H1 (cell line): ENCODE results near the gene DENND4B. TPM values are rescaled to one million over a fixed set of nuclear protein-coding genes. Genes with fewer than 3 reads are reported as not detected.
A peak's percentile ranks its signal among the peaks of the same experiment; 100 is the strongest.

Experiments
- CBX5 ChIP-seq: fragments of 300-800, 300-1000 bp; sonication (generic); IDR thresholded peaks from 2 replicates; pipeline ENCODE4 v1.7.1; 2016; ENCODE audit warnings: antibody characterized with exemption, low read length, low read depth
- CBX8 ChIP-seq: fragments of 300-800, 300-1000 bp; sonication (generic); IDR thresholded peaks from 2 replicates; pipeline ENCODE4 v1.7.1; 2016; ENCODE audit warnings: low read depth, low read length, borderline replicate concordance
- CHD1 ChIP-seq: IDR thresholded peaks from 2 replicates; pipeline ENCODE4 v1.6.1; 2012; ENCODE audit warnings: low read depth, low read length, improper control_type of control experiment
- CHD2 ChIP-seq: IDR thresholded peaks from 2 replicates; pipeline ENCODE4 v1.6.1; 2012; ENCODE audit warnings: low read length, improper control_type of control experiment
- CREB1 ChIP-seq: IDR thresholded peaks from 2 replicates; pipeline ENCODE4 v1.6.1; 2012; ENCODE audit warnings: inconsistent platforms
- EZH2 ChIP-seq: fragments of 200-600 bp; sonication (generic); IDR thresholded peaks from 2 replicates; pipeline ENCODE4 v1.7.1; 2012; ENCODE audit warnings: low read depth, mild to moderate bottlenecking, moderate library complexity, low read length, inconsistent platforms; ENCODE audit not compliant: severe bottlenecking
- KDM1A ChIP-seq: fragments of 200-600, 300-600 bp; sonication (generic); IDR thresholded peaks from 2 replicates; pipeline ENCODE4 v1.7.1; 2016; ENCODE audit warnings: mild to moderate bottlenecking, low read length, borderline replicate concordance
- MAFK ChIP-seq: IDR thresholded peaks from 2 replicates; pipeline ENCODE4 v1.6.1; 2012; ENCODE audit warnings: low read depth, mild to moderate bottlenecking, improper control_type of control experiment, low read length
- NRF1 ChIP-seq: IDR thresholded peaks from 2 replicates; pipeline ENCODE4 v1.6.1; 2011; ENCODE audit warnings: mild to moderate bottlenecking, low read depth, low read length, improper control_type of control experiment
- POLR2A ChIP-seq, 2 experiments: IDR thresholded peaks; 1 replicate in 1 of 2; 2 replicates in 1 of 2; pipeline ENCODE4 v1.6.1; 2011; ENCODE audit warnings: low read depth in 2 of 2, low read length in 2 of 2, mild to moderate bottlenecking in 2 of 2; ENCODE audit errors: control extremely low read depth in 1 of 2
- RAD21 ChIP-seq, 2 experiments: IDR thresholded peaks in 1 of 2; conservative IDR thresholded peaks in 1 of 2; 2 replicates each; pipeline ENCODE4 v1.6.1; 2011; ENCODE audit warnings: low read depth in 2 of 2, low read length in 2 of 2, improper control_type of control experiment in 1 of 2, inconsistent platforms in 1 of 2, mild to moderate bottlenecking in 1 of 2, moderate library complexity in 1 of 2
- RBBP5 ChIP-seq: IDR thresholded peaks from 2 replicates; pipeline ENCODE4 v1.7.1; 2012; ENCODE audit warnings: low read depth, mild to moderate bottlenecking, inconsistent platforms, low read length, moderate library complexity, borderline replicate concordance
- RXRA ChIP-seq: IDR thresholded peaks from 2 replicates; pipeline ENCODE4 v1.6.1; 2011; ENCODE audit warnings: low read depth, mild to moderate bottlenecking, low read length, moderate library complexity; ENCODE audit not compliant: insufficient read depth
- SUZ12 ChIP-seq: fragments of 200-600 bp; sonication (generic); IDR thresholded peaks from 2 replicates; pipeline ENCODE4 v1.6.1; 2012; ENCODE audit warnings: mild to moderate bottlenecking, inconsistent platforms, low read length, moderate library complexity, mixed read lengths
- ZNF274 ChIP-seq: IDR thresholded peaks from 2 replicates; pipeline ENCODE4 v1.7.0; 2012; ENCODE audit warnings: low read length, borderline replicate concordance; ENCODE audit errors: extremely low read depth
- polyA plus RNA-seq, 7 experiments: library from polyadenylated mRNA; depleted of rRNA in 3 of 7; stranded (reverse) in 5 of 7; unstranded in 2 of 7; fragments of >200 nt in 5 of 7; fragments of 200-250 nt in 2 of 7; gene quantifications; 1 replicate in 5 of 7; 2 replicates in 1 of 7; 4 replicates in 1 of 7; pipeline versions ENCODE4 v1.2.1 to v1.2.3, GENCODE V29; 2011 to 2013; ENCODE audit warnings: missing spikeins in 2 of 7, mixed read lengths in 2 of 7
- total RNA-seq: library from RNA; stranded (reverse); fragmentation: NEBNext Ultra II Directional; extraction: Animal tissue kit (Norgen Biotek cat#: 25700); gene quantifications from 2 replicates; pipeline ENCODE4 v1.2.1, GENCODE V29; 2021
- TF ChIP-seq, protein P1 (sequence below), 3 experiments: IDR thresholded peaks; 1 replicate in 2 of 3; 2 replicates in 1 of 3; pipeline versions ENCODE4 v1.5.1 to v1.6.1; 2011; ENCODE audit warnings: low read length in 3 of 3, mild to moderate bottlenecking in 3 of 3, inconsistent platforms in 2 of 3, low read depth in 1 of 3, moderate library complexity in 1 of 3; ENCODE audit not compliant: insufficient read depth in 1 of 3; ENCODE audit errors: control extremely low read depth in 1 of 3
- TF ChIP-seq, protein P2 (sequence below): IDR thresholded peaks from 2 replicates; pipeline ENCODE4 v1.6.1; 2012; ENCODE audit warnings: inconsistent platforms
- TF ChIP-seq, protein P3 (sequence below): IDR thresholded peaks from 2 replicates; pipeline ENCODE4 v1.6.1; 2011; ENCODE audit warnings: low read length, improper control_type of control experiment
- TF ChIP-seq, protein P4 (sequence below): IDR thresholded peaks from 2 replicates; pipeline ENCODE4 v1.6.1; 2012; ENCODE audit warnings: inconsistent platforms

Gene DENND4B
- total and polyA plus RNA-seq, 2 of the 8 experiments (the other 6 are each of a cell fraction or from before 2014, with no cell fraction given), result 45.6 to 61.1 TPM

DNA sequence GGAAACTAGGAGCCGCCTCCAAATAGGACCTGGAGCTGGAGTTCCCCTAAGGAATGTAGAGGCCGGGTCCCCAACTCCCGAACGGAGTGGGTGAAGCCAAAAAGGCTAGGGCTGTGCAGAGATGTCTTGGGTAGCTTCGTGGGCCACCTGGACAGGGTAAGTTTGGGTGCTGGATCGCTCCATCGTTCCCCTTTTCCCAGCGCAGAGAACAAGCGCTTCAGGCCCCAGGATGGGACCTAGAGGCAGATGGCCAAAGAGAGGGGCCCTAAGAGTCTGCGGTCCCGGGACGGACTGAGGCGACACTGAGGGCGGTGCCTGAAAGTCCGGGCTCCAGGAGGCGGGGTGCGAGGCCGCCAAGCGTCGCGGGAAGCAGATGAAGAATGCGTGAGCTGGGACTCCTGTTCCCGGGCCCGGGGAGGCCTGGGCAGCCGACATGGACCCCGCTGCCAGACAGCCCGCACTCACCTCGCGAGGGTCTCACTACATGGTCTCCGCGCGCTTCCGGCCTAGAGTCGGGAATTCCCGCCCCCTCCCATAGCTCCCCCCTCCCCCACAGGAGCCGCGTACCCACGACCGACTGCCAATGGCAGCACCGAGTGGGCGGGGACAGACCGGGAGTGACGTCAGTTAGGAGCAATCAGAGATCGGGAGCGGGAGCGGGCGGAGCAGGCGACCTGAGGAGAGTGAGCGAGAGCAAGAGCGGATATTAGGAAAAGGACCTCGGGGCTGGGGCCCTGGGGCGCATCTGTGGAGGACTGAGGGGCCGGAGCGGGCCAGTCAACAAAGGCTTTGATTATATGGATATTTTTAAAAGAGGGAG, 16.7 kb upstream of the DENND4B start, which contains the start of gene SLC39A1 (continued):
- peak; percentile 85 for TF ChIP-seq CHD2
- no peak for TF ChIP-seq RBBP5
- TF ChIP-seq CHD1, result no peak
- TF ChIP-seq CREB1, result peak; percentile 84
- no peak for TF ChIP-seq ZNF274
- TF ChIP-seq, protein P1, sequence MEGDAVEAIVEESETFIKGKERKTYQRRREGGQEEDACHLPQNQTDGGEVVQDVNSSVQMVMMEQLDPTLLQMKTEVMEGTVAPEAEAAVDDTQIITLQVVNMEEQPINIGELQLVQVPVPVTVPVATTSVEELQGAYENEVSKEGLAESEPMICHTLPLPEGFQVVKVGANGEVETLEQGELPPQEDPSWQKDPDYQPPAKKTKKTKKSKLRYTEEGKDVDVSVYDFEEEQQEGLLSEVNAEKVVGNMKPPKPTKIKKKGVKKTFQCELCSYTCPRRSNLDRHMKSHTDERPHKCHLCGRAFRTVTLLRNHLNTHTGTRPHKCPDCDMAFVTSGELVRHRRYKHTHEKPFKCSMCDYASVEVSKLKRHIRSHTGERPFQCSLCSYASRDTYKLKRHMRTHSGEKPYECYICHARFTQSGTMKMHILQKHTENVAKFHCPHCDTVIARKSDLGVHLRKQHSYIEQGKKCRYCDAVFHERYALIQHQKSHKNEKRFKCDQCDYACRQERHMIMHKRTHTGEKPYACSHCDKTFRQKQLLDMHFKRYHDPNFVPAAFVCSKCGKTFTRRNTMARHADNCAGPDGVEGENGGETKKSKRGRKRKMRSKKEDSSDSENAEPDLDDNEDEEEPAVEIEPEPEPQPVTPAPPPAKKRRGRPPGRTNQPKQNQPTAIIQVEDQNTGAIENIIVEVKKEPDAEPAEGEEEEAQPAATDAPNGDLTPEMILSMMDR (IDR thresholded peaks at IDR 0.05; ENCODE audit: control extremely low read depth in 1 of 3, insufficient read depth in 1 of 3, low read depth in 1 of 3, low read length in 3 of 3), result no peak
- no peak for TF ChIP-seq CBX8
- no peak for TF ChIP-seq SUZ12
- no peak for TF ChIP-seq EZH2
- TF ChIP-seq KDM1A, result no peak
- TF ChIP-seq CBX5, result no peak
- TF ChIP-seq, protein P2, sequence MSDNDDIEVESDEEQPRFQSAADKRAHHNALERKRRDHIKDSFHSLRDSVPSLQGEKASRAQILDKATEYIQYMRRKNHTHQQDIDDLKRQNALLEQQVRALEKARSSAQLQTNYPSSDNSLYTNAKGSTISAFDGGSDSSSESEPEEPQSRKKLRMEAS, result peak; percentile 70; the same call in 1 of the 2 replicates
- TF ChIP-seq POLR2A (IDR thresholded peaks at IDR 0.05; ENCODE audit: control extremely low read depth in 1 of 2, low read depth in 2 of 2, low read length in 2 of 2), result peak; percentile 75 to 88; a peak in 2 of 3 replicates
- TF ChIP-seq, protein P3, sequence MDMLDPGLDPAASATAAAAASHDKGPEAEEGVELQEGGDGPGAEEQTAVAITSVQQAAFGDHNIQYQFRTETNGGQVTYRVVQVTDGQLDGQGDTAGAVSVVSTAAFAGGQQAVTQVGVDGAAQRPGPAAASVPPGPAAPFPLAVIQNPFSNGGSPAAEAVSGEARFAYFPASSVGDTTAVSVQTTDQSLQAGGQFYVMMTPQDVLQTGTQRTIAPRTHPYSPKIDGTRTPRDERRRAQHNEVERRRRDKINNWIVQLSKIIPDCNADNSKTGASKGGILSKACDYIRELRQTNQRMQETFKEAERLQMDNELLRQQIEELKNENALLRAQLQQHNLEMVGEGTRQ, result no peak
- no peak for TF ChIP-seq RAD21 (IDR thresholded peaks at IDR 0.05 in 1 of 2, conservative IDR thresholded peaks at IDR 0.05 in 1 of 2; ENCODE audit: low read depth in 2 of 2, low read length in 2 of 2)
- no peak for TF ChIP-seq MAFK
- TF ChIP-seq NRF1, result no peak
- no peak for TF ChIP-seq RXRA
- TF ChIP-seq, protein P4, sequence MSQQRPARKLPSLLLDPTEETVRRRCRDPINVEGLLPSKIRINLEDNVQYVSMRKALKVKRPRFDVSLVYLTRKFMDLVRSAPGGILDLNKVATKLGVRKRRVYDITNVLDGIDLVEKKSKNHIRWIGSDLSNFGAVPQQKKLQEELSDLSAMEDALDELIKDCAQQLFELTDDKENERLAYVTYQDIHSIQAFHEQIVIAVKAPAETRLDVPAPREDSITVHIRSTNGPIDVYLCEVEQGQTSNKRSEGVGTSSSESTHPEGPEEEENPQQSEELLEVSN, result peak; percentile 11; the same call in 1 of the 2 replicates
